Mesendoderm (in vitro differentiated cells): Measurements from ENCODE around the gene CD300LF.

Source experiments
- DNase-seq: peaks from one replicate; pipeline ENCODE4 v3.0.0; 2013
- H2AK5ac ChIP-seq: 2 replicates; pipeline ENCODE4 v1.6.1; 2013; ENCODE audit warnings: low read length, inconsistent platforms
- H2BK120ac ChIP-seq: 2 replicates; pipeline ENCODE4 v1.6.1; 2013; ENCODE audit warnings: low read depth, mild to moderate bottlenecking, low read length, moderate library complexity, mixed read lengths
- H2BK15ac ChIP-seq: replicated peaks from 2 replicates; pipeline ENCODE4 v1.6.1; 2013; ENCODE audit warnings: low read depth, mild to moderate bottlenecking, moderate library complexity
- H2BK5ac ChIP-seq: 2 replicates; pipeline ENCODE4 v1.6.1; 2013; ENCODE audit warnings: low read length, inconsistent platforms
- H3K18ac ChIP-seq: 2 replicates; pipeline ENCODE4 v1.6.1; 2013; ENCODE audit warnings: mild to moderate bottlenecking, low read length, mixed read lengths
- H3K23ac ChIP-seq: one replicate; pipeline ENCODE4 v1.6.1; 2013; ENCODE audit warnings: low read length
- H3K27ac ChIP-seq: 2 replicates; pipeline ENCODE4 v1.5.1; 2013; ENCODE audit warnings: low read depth, mild to moderate bottlenecking, inconsistent platforms, low read length, moderate library complexity
- H3K27me3 ChIP-seq: 2 replicates; pipeline ENCODE4 v1.6.1; 2013; ENCODE audit warnings: low read length, control low read depth, mild to moderate bottlenecking, inconsistent platforms; ENCODE audit not compliant: insufficient read depth, poor library complexity
- H3K36me3 ChIP-seq: 2 replicates; pipeline ENCODE4 v1.6.1; 2013; ENCODE audit warnings: low read length, inconsistent platforms; ENCODE audit not compliant: control insufficient read depth, insufficient read depth
- H3K4ac ChIP-seq: one replicate; pipeline ENCODE4 v1.6.1; 2013; ENCODE audit warnings: low read depth, mild to moderate bottlenecking, low read length, moderate library complexity
- H3K4me1 ChIP-seq: 2 replicates; pipeline ENCODE4 v1.6.1; 2013; ENCODE audit warnings: low read depth, low read length, inconsistent platforms; ENCODE audit not compliant: control insufficient read depth
- H3K4me2 ChIP-seq: 2 replicates; pipeline ENCODE4 v1.6.1; 2013; ENCODE audit warnings: low read length
- H3K4me3 ChIP-seq: 2 replicates; pipeline ENCODE4 v1.5.1; 2013; ENCODE audit warnings: mild to moderate bottlenecking, low read length
- H3K56ac ChIP-seq: one replicate; pipeline ENCODE4 v1.6.1; 2013; ENCODE audit warnings: low read length
- H3K79me1 ChIP-seq: 2 replicates; pipeline ENCODE4 v1.6.1; 2013; ENCODE audit warnings: low read length, inconsistent platforms
- H3K79me2 ChIP-seq: 2 replicates; pipeline ENCODE4 v1.6.1; 2013; ENCODE audit warnings: mild to moderate bottlenecking, low read length; ENCODE audit not compliant: control insufficient read depth, insufficient read depth
- H3K9ac ChIP-seq: 2 replicates; pipeline ENCODE4 v1.6.1; 2013; ENCODE audit warnings: low read length, inconsistent platforms
- H4K5ac ChIP-seq: one replicate; pipeline ENCODE4 v1.6.1; 2013; ENCODE audit warnings: low read length
- H4K8ac ChIP-seq: one replicate; pipeline ENCODE4 v1.6.1; 2013; ENCODE audit warnings: low read depth, mild to moderate bottlenecking, control low read depth, low read length, moderate library complexity
- WGBS: extraction: QIAGEN DNeasy Blood & Tissue Kit; methylation state at CpG from one replicate; pipeline ENCODE4 v1.1.7; 2013; ENCODE audit warnings: low lambda C conversion rate, missing lambda C conversion rate; ENCODE audit not compliant: insufficient coverage; ENCODE audit errors: extremely low coverage; 5-methylcytosine and 5-hydroxymethylcytosine counted together

Gene CD300LF

DNA sequence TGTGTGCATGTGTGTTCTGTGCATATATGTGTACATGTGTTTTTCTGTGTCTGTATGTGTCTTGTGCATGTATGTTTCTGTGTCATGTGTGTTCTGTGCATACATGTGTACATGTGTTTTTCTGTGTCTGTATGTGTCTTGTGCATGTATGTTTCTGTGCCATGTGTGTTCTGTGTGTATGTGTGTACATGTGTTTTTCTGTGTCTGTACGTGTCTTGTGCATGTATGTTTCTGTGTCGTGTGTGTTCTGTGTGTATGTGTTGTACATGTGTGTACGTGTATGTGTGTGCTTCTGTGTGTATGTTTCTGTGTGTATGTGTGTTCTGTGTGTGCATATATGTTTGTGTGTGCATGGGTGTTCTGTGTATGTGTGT lies 16.0 kb upstream of the CD300LF start:
- H3K79me1 ChIP-seq: no peaks in the 10 kb centered on the region
- no peaks in the 10 kb centered on the region for H3K36me3 ChIP-seq
- DNase-seq: no peak
- no peak overlapping the region for H2AK5ac ChIP-seq
- H3K4me2 ChIP-seq: no peak overlapping the region
- no peaks in the 10 kb centered on the region for H3K27me3 ChIP-seq
- H3K27ac ChIP-seq: no peak overlapping the region
- no CpG with 5 or more reads among the region's 3 CpGs for WGBS
- H3K56ac ChIP-seq: no peak overlapping the region
- H3K4ac ChIP-seq: no peak overlapping the region
- H4K8ac ChIP-seq: no peak overlapping the region
- H3K4me3 ChIP-seq: peak overlapping the region; percentile 19
- no peak overlapping the region for H2BK5ac ChIP-seq
- no peak overlapping the region for H3K23ac ChIP-seq
- no peaks in the 10 kb centered on the region for H3K79me2 ChIP-seq
- no peak overlapping the region for H2BK15ac ChIP-seq
- no peaks in the 10 kb centered on the region for H3K4me1 ChIP-seq
- no peak overlapping the region for H4K5ac ChIP-seq
- H2BK120ac ChIP-seq: no peak overlapping the region
- H3K9ac ChIP-seq: no peak overlapping the region
- H3K18ac ChIP-seq: no peak overlapping the region

DNA sequence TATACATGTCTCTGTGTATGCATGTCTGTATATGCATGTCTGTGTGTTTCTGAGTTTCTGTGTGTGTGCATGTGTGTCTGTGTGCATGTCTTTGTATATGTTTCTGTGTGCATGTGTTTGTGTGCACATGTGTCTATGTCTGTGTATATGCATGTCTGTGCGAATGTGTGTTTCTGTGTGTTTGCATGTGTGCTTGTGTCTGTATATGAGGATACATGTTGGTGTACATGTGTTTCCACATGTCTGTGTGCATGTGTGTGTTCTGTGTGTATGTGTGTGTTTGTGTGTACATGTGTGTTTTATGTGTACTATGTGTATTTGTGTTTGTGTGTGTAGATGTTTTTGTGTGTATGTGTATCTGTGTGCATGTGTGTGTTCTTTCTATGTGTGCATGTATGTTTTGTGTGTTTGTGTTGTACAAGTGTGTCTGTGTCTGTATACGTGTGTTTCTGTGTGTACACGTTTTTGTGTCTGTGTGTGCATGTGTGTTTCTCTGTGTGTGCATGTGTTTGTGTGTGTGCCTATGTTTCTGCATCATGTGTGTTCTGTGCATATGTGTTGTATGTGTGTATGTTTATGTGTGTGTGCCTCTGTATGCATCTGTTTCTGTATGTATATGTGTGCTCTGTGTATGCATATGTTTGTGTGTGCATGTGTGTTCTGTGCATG lies 15.4 kb upstream of the CD300LF start:
- WGBS: no CpG with 5 or more reads among the region's 3 CpGs
- H3K79me1 ChIP-seq: no peaks in the 10 kb centered on the region
- H2BK5ac ChIP-seq: no peak overlapping the region
- no peak overlapping the region for H2BK120ac ChIP-seq
- H3K18ac ChIP-seq: no peak overlapping the region
- H3K4me1 ChIP-seq: no peaks in the 10 kb centered on the region
- H3K27ac ChIP-seq: no peak overlapping the region
- no peak overlapping the region for H3K4me2 ChIP-seq
- no peak overlapping the region for H2BK15ac ChIP-seq
- H4K5ac ChIP-seq: no peak overlapping the region
- no peak overlapping the region for H3K9ac ChIP-seq
- no peak overlapping the region for H3K23ac ChIP-seq
- H3K36me3 ChIP-seq: no peaks in the 10 kb centered on the region
- no peak overlapping the region for H2AK5ac ChIP-seq
- H3K79me2 ChIP-seq: no peaks in the 10 kb centered on the region
- H3K56ac ChIP-seq: no peak overlapping the region
- DNase-seq: no peak
- no peak overlapping the region for H3K4ac ChIP-seq
- peak overlapping the region; percentile 19 for H3K4me3 ChIP-seq
- no peaks in the 10 kb centered on the region for H3K27me3 ChIP-seq
- no peak overlapping the region for H4K8ac ChIP-seq

DNA sequence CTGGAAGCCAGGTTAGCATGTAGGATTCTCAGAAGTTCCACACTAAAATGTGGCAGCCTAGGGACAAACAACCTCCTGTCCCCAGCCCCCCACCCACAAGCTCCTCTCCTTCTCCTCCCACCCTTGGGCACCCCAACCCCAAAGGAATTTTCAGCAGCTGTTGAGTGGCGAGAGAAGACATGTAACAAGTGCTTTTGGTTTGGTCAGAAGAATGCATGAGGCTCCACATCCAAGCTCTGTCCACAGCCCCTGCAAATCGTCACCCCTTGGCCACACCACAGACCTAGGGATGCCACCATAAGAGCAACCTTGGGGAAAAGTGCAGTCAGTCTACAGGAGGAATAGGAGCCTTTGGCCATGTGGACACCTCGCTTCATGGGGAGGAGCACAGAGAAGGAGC lies 12.4 kb upstream of the CD300LF start:
- Histone ChIP-seq H2BK120ac (no peak overlapping the region), H3K79me2 (no peaks in the 10 kb centered on the region), H2BK5ac (no peak overlapping the region), H3K4me2 (no peak overlapping the region), H3K4ac (no peak overlapping the region), H4K5ac (no peak overlapping the region), H2AK5ac (no peak overlapping the region), H3K4me3 (no peak overlapping the region), H4K8ac (no peak overlapping the region), H3K4me1 (no peaks in the 10 kb centered on the region), H3K23ac (no peak overlapping the region), H3K27ac (no peak overlapping the region), H3K56ac (no peak overlapping the region), H3K9ac (no peak overlapping the region), H3K27me3 (no peaks in the 10 kb centered on the region), H2BK15ac (no peak overlapping the region), H3K18ac (no peak overlapping the region), H3K36me3 (no peaks in the 10 kb centered on the region), H3K79me1 (no peaks in the 10 kb centered on the region)
- WGBS: no CpG with 5 or more reads among the region's 3 CpGs
- DNase-seq: no peak

DNA sequence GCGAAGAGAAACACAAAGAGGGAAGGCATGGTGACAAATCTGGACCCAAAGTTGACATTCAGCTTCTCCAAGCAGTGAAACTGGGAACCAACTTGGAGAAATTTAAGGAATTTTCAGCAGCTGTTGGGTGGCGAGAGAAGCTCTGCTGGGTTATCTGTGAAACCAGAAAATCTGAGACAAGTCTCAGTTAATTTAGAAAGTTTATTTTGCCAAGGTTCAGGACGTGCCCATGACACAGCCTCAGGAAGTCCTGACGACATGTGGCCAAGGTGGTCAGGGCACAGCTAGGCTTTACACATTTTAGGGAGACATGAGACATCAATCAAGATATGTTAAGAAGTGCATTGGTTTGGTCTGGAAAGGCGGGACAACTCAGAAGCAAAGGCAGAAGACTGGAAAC lies 11.2 kb upstream of the CD300LF start:
- no CpG with 5 or more reads among the region's 5 CpGs for WGBS
- Histone ChIP-seq H4K5ac (no peak overlapping the region), H4K8ac (no peak overlapping the region), H3K4me1 (no peaks in the 10 kb centered on the region), H2BK15ac (no peak overlapping the region), H3K4me2 (no peak overlapping the region), H3K36me3 (no peaks in the 10 kb centered on the region), H3K23ac (no peak overlapping the region), H2AK5ac (no peak overlapping the region), H3K4ac (no peak overlapping the region), H3K79me1 (no peaks in the 10 kb centered on the region), H3K79me2 (no peaks in the 10 kb centered on the region), H2BK5ac (no peak overlapping the region), H3K27me3 (no peaks in the 10 kb centered on the region), H3K27ac (no peak overlapping the region), H3K18ac (no peak overlapping the region), H3K4me3 (no peak overlapping the region), H3K56ac (no peak overlapping the region), H2BK120ac (no peak overlapping the region), H3K9ac (no peak overlapping the region)
- DNase-seq: no peak

DNA sequence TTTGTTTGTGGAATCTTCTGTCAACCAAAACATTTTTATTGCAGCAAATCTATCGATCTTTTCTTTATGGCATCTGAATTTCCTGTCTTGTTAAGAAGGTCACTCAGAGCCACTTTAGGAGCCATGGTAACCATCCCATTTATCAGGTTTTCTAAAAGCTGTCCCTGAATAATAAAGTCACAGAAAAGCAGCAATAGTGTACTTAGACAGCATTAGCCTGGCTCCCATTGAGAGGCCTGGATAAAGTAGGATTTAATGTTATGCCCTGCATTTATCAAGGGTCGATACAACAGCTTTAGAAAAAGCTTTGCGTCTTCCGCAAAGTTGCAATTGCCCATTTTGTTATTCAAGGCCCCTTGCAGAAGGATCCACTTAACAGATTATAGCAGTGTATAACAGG lies 10.1 kb upstream of the CD300LF start:
- H3K4ac ChIP-seq: no peak overlapping the region
- no peaks in the 10 kb centered on the region for H3K79me2 ChIP-seq
- H2AK5ac ChIP-seq: no peak overlapping the region
- H3K27me3 ChIP-seq: no peaks in the 10 kb centered on the region
- H3K18ac ChIP-seq: no peak overlapping the region
- no peak for DNase-seq
- H3K56ac ChIP-seq: no peak overlapping the region
- H2BK5ac ChIP-seq: no peak overlapping the region
- no peaks in the 10 kb centered on the region for H3K36me3 ChIP-seq
- no peak overlapping the region for H3K9ac ChIP-seq
- no CpG with 5 or more reads among the region's 4 CpGs for WGBS
- H4K8ac ChIP-seq: no peak overlapping the region
- no peak overlapping the region for H3K23ac ChIP-seq
- no peak overlapping the region for H3K27ac ChIP-seq
- H4K5ac ChIP-seq: no peak overlapping the region
- no peak overlapping the region for H3K4me2 ChIP-seq
- H3K4me1 ChIP-seq: no peaks in the 10 kb centered on the region
- no peak overlapping the region for H2BK15ac ChIP-seq
- no peaks in the 10 kb centered on the region for H3K79me1 ChIP-seq
- no peak overlapping the region for H2BK120ac ChIP-seq
- H3K4me3 ChIP-seq: no peak overlapping the region

DNA sequence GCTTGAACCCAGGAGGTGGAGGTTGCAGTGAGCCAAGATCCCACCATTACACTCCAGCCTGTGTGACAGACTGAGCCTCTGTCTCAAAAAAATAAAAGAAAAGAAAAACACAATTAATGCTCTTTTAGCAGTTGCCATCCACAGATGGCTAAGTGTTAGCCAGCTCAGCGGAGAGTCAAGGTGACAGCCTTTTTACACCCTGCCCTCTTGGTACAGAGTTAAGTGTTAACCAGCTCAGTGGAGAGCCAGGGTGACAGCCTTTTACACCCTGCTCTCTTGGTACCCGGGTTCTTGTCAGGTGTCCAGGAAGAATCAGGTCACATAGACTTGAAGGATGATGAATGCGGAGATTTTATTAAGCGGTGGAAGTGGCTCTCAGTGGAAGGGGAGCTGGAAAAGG lies 7.8 kb upstream of the CD300LF start:
- Histone ChIP-seq H3K18ac (no peak overlapping the region), H2BK120ac (no peak overlapping the region), H3K9ac (no peak overlapping the region), H3K36me3 (no peaks in the 10 kb centered on the region), H3K79me1 (no peaks in the 10 kb centered on the region), H2BK15ac (no peak overlapping the region), H3K23ac (no peak overlapping the region), H3K4me1 (no peaks in the 10 kb centered on the region), H3K4ac (no peak overlapping the region), H3K27me3 (no peaks in the 10 kb centered on the region), H3K4me3 (no peak overlapping the region), H4K5ac (no peak overlapping the region), H3K4me2 (no peak overlapping the region), H2BK5ac (no peak overlapping the region), H3K27ac (no peak overlapping the region), H3K79me2 (no peaks in the 10 kb centered on the region), H3K56ac (no peak overlapping the region), H2AK5ac (no peak overlapping the region), H4K8ac (no peak overlapping the region)
- no CpG with 5 or more reads among the region's 4 CpGs for WGBS
- DNase-seq: no peak
